Skeletal muscle cell (primary cell): ENCODE data around the gene BEND3.
"Not testable (repeated sequence)": the region's sequence is repeated elsewhere in the genome, so short reads cannot be mapped to it uniquely, and the experiment has no call there.

Experiments used
- DNase-seq: peaks from one replicate; pipeline ENCODE4 v3.0.0-alpha.2; 2010; ENCODE audit warnings: low read depth
- H3K4me3 ChIP-seq: 2 replicates; pipeline ENCODE4 v1.5.1; 2011; ENCODE audit warnings: low read depth, mild to moderate bottlenecking, control low read depth, low read length, moderate library complexity

The BEND3 gene

DNA sequence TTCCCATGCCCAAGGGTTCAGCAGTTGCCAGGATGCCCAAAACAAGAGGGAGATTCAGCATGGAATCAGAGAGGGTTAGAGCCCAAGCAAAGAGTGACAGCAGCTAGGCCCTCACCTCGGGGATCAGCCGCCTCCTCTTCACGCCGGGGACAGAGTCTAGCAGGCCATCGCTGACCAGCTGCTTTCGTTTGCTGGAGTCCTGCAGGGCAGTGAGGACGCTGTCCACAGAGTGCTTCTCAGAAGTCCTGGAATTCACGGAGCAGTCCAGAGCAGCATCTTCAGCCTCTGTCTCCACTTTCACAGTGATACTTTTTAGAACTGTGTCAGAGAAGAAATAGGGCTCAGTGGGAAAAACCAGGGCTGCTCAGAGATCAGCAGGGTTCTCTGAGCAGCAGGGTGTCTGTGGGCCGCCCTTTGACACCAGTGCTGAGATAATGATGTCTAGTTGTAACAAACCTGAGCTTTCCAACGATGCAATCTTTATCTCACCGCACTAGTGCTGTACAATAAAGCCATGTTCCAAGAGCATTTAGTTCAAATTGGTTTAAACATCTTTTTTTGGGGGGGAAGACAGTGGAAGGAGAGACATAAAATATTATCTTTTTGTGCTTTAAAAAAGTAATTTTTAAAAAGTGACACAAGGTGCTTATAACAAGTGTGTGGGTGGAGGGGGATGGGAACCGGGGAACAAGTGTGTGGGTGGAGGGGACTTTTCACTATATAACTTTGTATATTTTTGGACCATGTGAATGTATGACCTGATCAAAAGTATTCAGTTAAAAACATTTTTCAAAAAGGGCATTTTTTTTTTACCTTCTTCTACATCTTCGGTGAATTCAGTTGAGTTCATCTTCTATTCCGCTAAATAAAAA, 16.6 kb downstream of the BEND3 start:
- DNase-seq: no peak
- H3K4me3 ChIP-seq: no peak overlapping the region

DNA sequence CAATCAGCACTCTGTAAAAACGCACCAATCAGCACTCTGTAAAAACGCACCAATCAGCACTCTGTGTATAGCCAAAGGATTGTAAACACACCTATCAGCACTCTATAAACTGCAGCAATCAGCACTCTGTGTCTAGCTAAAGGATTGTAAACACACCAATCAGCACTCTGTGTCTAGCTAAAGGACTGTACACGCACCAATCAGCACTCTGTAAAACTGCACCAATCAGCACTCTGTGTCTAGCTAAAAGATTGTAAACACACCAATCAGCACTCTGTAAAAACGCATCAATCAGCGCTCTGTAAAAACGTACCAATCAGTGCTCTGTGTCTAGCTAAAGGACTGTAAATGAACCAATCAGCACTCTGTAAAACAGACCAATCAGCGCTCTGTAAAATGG, 30.9 kb downstream of the BEND3 start:
- DNase-seq: not testable (repeated sequence)

GRCh38 chr6:107083921-107084320, 31.4 kb downstream of the BEND3 start:
- no peak overlapping the region for H3K4me3 ChIP-seq
- no peak for DNase-seq

More for the DNA sequence above, 30.9 kb downstream of the BEND3 start:
- not testable (repeated sequence) for H3K4me3 ChIP-seq

- no peak for DNase-seq
- H3K4me3 ChIP-seq: no peak overlapping the region
Measured at GRCh38 chr6:107083047-107083768, 32.1 kb downstream of the BEND3 start.

GRCh38 chr6:107082045-107082444, 33.3 kb downstream of the BEND3 start:
- no peak overlapping the region for H3K4me3 ChIP-seq
- DNase-seq: no peak

- no peak for DNase-seq
- H3K4me3 ChIP-seq: no peak overlapping the region
Measured at GRCh38 chr6:107080036-107080435, 35.3 kb downstream of the BEND3 start.

DNA sequence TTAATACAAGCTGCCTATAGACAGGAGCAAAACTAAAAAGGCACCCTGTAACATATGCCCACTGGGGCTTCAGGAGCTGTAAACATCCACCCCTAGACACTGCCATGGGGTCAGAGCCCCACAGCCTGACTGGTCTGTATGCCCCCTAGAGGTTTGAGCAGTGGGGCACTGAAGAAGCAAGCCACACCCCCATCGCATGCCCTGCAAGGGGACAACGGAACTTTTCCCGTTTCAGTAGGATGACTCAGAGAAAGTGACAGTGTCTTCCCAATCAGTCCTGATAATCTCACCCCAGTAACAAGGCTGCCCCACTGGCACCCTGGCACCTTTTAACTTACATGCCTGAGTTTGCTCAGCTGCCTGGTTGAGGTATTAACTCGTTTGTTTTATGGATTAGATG, 35.9 kb downstream of the BEND3 start:
- H3K4me3 ChIP-seq: no peak overlapping the region
- DNase-seq: no peak

DNA sequence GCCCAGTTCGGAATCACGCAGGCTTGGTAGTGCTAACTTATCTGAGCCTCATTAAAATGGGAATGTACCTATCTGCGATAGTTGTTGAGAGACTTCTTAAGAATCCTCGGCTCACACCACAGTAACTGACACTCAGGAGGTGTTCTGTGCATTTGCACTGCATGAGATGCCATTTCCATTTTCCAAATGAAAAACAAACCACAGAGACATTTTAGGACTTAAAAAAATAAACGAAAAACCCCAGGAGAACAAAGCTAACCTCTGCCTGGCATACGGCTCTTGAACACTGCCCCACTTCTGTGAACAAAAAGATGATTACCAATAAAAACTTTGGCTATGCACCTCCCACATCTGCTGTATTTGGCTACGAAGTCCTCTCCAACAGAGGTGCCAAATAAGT, 37.6 kb downstream of the BEND3 start:
- DNase-seq: no peak
- no peak overlapping the region for H3K4me3 ChIP-seq

GRCh38 chr6:107075951-107076381, 39.3 kb downstream of the BEND3 start:
- no peak overlapping the region for H3K4me3 ChIP-seq
- no peak for DNase-seq

GRCh38 chr6:107070686-107071085, 44.6 kb downstream of the BEND3 start:
- no peak overlapping the region for H3K4me3 ChIP-seq
- no peak for DNase-seq

- DNase-seq: no peak
Measured at GRCh38 chr6:107069631-107070548, 45.4 kb downstream of the BEND3 start.

DNA sequence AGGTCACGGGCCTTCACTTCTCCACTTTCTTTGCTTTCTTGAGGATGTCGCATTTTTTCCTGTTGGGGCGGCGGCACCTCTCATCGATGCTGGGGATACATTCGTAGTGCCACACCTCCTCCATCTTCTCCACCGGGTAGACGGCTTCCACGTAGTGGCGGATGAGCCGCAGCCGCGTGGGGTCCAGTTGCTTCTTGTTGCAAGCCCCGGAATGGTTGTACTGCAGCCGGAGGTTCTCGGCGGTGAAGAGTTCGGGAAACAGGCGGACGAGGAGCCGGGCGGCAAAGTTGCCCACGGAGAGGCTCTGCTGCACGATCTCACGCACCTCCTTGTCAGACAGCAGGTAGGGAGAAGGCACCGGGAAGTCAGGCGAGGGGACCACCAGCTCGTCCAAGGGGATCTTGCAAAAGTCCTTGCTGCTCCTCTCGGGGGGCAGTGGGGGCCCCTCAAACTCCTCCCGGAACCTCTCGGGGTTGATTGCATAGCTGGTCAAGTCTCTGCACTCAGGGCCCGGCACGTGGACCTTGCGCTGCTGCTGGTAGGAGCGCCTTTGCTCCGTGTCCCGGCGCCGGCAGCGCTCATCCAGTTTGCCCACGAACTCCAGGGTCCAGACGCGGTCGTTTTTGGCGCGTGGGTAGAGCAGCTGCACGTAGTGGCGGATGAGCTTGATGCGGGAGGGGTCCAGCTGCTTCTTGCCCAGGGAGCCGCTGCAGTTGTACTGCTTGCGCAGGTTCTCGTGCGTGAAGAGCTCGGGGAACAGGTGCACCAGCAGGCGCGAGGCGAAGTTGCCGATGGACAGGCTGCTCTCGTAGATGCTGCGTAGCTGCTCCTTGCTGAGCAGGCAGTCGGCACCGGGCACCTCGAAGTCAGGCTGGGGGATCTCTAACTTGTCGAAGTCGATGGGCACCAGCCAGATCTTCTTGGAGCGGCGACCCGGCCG, 46.4 kb downstream of the BEND3 start:
- DNase-seq: no peak
- no peak overlapping the region for H3K4me3 ChIP-seq

More at GRCh38 chr6:107069631-107070548, 45.4 kb downstream of the BEND3 start:
- H3K4me3 ChIP-seq: no peak overlapping the region

- no peak overlapping the region for H3K4me3 ChIP-seq
- no peak for DNase-seq
Measured at GRCh38 chr6:107066697-107067659, 48.3 kb downstream of the BEND3 start.

- no peak overlapping the region for H3K4me3 ChIP-seq
- DNase-seq: peak; percentile 62
Measured at GRCh38 chr6:107064579-107065065, 50.7 kb downstream of the BEND3 start.

DNA sequence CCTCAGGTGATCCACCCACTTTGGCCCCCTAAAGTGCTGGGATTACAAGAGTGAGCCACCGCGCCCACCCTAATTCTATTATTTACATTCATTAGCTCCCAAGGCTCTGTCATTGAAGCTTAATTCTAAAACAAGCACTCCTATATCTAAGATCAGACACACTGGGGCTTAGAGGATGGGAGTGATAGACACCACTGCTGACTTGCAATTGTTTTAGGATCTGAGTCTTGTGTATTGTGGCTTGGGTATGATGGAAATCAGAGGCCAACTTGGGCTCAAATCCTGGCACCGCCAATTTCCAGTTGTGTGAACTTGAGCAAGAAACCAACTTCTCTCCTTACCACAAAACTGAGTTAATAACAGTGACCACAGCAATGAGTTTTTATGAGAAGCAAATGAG, 52.6 kb downstream of the BEND3 start:
- H3K4me3 ChIP-seq: no peak overlapping the region
- DNase-seq: no peak

GRCh38 chr6:107061125-107062020, 53.9 kb downstream of the BEND3 start:
- no peak for DNase-seq
- H3K4me3 ChIP-seq: no peak overlapping the region
